OCI-LY1 (cell line): Measurements from ENCODE around the gene COLEC12.

ENCODE experiments used
- EZH2 ChIP-seq: fragments of 200-600 bp; sonication (generic), shearing (Covaris generic); IDR thresholded peaks from 2 replicates; pipeline ENCODE4 v1.8.0; 2017; ENCODE audit warnings: borderline replicate concordance, mixed run types, mild to moderate bottlenecking, antibody characterized with exemption, low read length, moderate library complexity, mixed read lengths
- TF ChIP-seq, protein P1 (sequence below): fragments of 200-600 bp; sonication (generic), shearing (Covaris generic); IDR thresholded peaks from 2 replicates; pipeline ENCODE4 v1.5.1; 2017; ENCODE audit warnings: mild to moderate bottlenecking, antibody characterized with exemption, low read length, moderate library complexity, mixed read lengths

- TF ChIP-seq, protein P1, sequence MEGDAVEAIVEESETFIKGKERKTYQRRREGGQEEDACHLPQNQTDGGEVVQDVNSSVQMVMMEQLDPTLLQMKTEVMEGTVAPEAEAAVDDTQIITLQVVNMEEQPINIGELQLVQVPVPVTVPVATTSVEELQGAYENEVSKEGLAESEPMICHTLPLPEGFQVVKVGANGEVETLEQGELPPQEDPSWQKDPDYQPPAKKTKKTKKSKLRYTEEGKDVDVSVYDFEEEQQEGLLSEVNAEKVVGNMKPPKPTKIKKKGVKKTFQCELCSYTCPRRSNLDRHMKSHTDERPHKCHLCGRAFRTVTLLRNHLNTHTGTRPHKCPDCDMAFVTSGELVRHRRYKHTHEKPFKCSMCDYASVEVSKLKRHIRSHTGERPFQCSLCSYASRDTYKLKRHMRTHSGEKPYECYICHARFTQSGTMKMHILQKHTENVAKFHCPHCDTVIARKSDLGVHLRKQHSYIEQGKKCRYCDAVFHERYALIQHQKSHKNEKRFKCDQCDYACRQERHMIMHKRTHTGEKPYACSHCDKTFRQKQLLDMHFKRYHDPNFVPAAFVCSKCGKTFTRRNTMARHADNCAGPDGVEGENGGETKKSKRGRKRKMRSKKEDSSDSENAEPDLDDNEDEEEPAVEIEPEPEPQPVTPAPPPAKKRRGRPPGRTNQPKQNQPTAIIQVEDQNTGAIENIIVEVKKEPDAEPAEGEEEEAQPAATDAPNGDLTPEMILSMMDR, result no peak
- no peak for TF ChIP-seq EZH2
Observed at GRCh38 chr18:303011-303410, 197.5 kb downstream of the COLEC12 start.
